ENCODE data around the gene EIF1B. TPM values are rescaled to one million over a fixed set of nuclear protein-coding genes. Genes with fewer than 3 reads are reported as not detected.
A peak's percentile ranks its signal among the peaks of the same experiment; 100 is the strongest.

Gene EIF1B
- total RNA-seq (2021; ENCODE audit: unreplicated experiment) (25.0 TPM), Bru-seq, nascent RNA (percentile 85 among the genes with signal in this experiment), BruChase-seq, experiment 1, labeled RNA remaining after a 2-hour chase (percentile 94 among the genes with signal in this experiment), BruChase-seq, experiment 2, labeled RNA remaining after a 6-hour chase (percentile 97 among the genes with signal in this experiment)
- polyA plus RNA-seq (2012; ENCODE audit: insufficient read length): 14.3 TPM
- long read RNA-seq, transcript EIF1B-201 (4 exons, 1,010 nt): major isoform, 18 of 27 reads
- long read RNA-seq, partial matches to known transcripts: 8 of 27 reads
- long read RNA-seq, other reads (novel, unspliced or antisense): 0 of 27 reads

DNA sequence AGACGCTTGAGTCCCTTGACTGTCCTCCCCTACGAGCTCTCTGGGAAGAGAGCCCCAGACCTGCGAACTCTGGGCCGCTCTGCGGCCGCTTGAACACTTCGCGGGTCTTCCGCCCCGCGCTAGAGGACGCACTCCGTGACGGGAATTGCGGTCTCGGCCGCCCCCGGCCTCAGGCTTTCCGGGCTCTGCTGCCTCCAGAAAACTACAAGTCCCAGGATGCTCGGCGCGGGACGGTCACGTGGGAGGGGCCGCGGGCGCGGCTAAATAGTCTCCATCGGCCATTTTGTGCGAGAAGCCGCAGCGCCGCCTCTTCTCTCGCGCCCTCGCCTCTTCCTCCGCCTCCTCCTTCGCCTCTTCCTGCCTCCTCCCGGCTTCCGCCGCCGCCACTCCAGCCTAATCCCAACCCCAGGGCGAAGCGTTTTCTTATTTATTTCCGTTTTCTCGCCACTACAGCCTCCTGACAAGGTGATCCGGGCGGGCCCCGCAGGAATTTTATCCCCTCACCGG, at the start of gene EIF1B:
TSS of gene EIF1B (plus strand) at position 290 of the 507 bp plus-strand sequence. CDS start 235 bp downstream, outside the sequence.
- intact Hi-C loops (cut with micrococcal nuclease; ENCODE audit: unreplicated experiment): no loop called here
- ChIA-PET POLR2A (no interaction called here), CTCF (interaction anchor here (0.7 to 1.0 kb wide), 2 partner anchors 117 to 118 kb away, joined by 3 to 4 read pairs; no protein-coding TSS in a partner anchor)
- Histone ChIP-seq H3K36me3 (ENCODE audit: control insufficient read depth, insufficient read depth, low read length) (peaks cover 23% of the 10 kb centered on the region), H3K9me3 (ENCODE audit: control insufficient read depth, insufficient read depth, low read depth, low read length) (no peaks in the 10 kb centered on the region), H3K27me3 (ENCODE audit: control insufficient read depth, insufficient read depth, low read length) (no peaks in the 10 kb centered on the region), H3K4me3 (ENCODE audit: low read depth in 2 of 2, low read length in 2 of 2) (peak within 1 kb of the TSS; percentile 82 to 88), H3K4me1 (ENCODE audit: control insufficient read depth, insufficient read depth, low read length) (no peaks in the 10 kb centered on the region; the same call in 1 of the 2 replicates), H3K27ac (ENCODE audit: low read length) (peak within 1 kb of the TSS; percentile 87)
- BruUV-seq (replicated peaks): no TSS peak
- TF ChIP-seq, protein P1, sequence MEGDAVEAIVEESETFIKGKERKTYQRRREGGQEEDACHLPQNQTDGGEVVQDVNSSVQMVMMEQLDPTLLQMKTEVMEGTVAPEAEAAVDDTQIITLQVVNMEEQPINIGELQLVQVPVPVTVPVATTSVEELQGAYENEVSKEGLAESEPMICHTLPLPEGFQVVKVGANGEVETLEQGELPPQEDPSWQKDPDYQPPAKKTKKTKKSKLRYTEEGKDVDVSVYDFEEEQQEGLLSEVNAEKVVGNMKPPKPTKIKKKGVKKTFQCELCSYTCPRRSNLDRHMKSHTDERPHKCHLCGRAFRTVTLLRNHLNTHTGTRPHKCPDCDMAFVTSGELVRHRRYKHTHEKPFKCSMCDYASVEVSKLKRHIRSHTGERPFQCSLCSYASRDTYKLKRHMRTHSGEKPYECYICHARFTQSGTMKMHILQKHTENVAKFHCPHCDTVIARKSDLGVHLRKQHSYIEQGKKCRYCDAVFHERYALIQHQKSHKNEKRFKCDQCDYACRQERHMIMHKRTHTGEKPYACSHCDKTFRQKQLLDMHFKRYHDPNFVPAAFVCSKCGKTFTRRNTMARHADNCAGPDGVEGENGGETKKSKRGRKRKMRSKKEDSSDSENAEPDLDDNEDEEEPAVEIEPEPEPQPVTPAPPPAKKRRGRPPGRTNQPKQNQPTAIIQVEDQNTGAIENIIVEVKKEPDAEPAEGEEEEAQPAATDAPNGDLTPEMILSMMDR (IDR thresholded peaks at IDR 0.05): peak; percentile 91
- TF ChIP-seq SIN3A (IDR thresholded peaks at IDR 0.05; ENCODE audit: borderline replicate concordance, insufficient read depth, low read depth, low read length) (peak; percentile 54; the same call in 1 of the 2 replicates), POLR2AphosphoS5 (IDR thresholded peaks at IDR 0.05; ENCODE audit: low read depth, low read length) (peak; percentile 86)
- TF ChIP-seq, protein P2, sequence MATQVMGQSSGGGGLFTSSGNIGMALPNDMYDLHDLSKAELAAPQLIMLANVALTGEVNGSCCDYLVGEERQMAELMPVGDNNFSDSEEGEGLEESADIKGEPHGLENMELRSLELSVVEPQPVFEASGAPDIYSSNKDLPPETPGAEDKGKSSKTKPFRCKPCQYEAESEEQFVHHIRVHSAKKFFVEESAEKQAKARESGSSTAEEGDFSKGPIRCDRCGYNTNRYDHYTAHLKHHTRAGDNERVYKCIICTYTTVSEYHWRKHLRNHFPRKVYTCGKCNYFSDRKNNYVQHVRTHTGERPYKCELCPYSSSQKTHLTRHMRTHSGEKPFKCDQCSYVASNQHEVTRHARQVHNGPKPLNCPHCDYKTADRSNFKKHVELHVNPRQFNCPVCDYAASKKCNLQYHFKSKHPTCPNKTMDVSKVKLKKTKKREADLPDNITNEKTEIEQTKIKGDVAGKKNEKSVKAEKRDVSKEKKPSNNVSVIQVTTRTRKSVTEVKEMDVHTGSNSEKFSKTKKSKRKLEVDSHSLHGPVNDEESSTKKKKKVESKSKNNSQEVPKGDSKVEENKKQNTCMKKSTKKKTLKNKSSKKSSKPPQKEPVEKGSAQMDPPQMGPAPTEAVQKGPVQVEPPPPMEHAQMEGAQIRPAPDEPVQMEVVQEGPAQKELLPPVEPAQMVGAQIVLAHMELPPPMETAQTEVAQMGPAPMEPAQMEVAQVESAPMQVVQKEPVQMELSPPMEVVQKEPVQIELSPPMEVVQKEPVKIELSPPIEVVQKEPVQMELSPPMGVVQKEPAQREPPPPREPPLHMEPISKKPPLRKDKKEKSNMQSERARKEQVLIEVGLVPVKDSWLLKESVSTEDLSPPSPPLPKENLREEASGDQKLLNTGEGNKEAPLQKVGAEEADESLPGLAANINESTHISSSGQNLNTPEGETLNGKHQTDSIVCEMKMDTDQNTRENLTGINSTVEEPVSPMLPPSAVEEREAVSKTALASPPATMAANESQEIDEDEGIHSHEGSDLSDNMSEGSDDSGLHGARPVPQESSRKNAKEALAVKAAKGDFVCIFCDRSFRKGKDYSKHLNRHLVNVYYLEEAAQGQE (IDR thresholded peaks at IDR 0.05; ENCODE audit: insufficient read depth in 1 of 2, low read depth in 2 of 2, low read length in 1 of 2): no peak
- in situ Hi-C loops (cut with HindIII; ENCODE audit: low pct_unique_long_range_greater_than_20kb, low sequenced_read_pairs): no loop called here
- ATAC-seq: peak; percentile 98
- DNase-seq (ENCODE audit: low read depth, low spot score): peak; percentile 76

DNA sequence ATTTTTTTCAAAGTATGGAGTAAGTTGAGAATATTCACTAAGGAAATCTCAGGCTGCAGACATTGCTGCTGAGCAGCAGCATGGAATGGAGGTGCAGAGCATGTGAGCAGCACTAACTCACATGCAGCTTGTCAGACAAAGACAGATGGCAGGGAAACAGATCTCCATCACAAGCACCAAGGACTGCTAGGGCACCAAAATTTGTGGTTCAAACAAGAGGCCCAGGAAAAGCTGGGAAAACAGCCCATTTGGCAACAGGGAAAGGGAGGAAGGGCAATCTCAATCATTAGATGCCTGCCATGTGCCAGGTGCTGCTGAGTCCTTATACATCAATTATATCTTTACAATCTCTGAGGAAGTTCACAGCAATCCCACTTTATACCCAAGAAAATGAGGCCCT, 47.2 kb upstream of the EIF1B start:
- Histone ChIP-seq H3K4me1 (ENCODE audit: control insufficient read depth, insufficient read depth, low read length) (no peaks in the 10 kb centered on the region), H3K9me3 (ENCODE audit: control insufficient read depth, insufficient read depth, low read depth, low read length) (no peaks in the 10 kb centered on the region), H3K27ac (ENCODE audit: low read length) (no peak overlapping the region), H3K36me3 (ENCODE audit: control insufficient read depth, insufficient read depth, low read length) (no peaks in the 10 kb centered on the region), H3K27me3 (ENCODE audit: control insufficient read depth, insufficient read depth, low read length) (no peaks in the 10 kb centered on the region), H3K4me3 (ENCODE audit: low read depth in 2 of 2, low read length in 2 of 2) (no peak overlapping the region)
- no peak for DNase-seq (ENCODE audit: low read depth, low spot score)
- BruUV-seq (replicated peaks): no TSS peak
- in situ Hi-C loops (cut with HindIII; ENCODE audit: low pct_unique_long_range_greater_than_20kb, low sequenced_read_pairs) (no loop called here), intact Hi-C loops (cut with micrococcal nuclease; ENCODE audit: unreplicated experiment) (no loop called here)
- TF ChIP-seq SIN3A (IDR thresholded peaks at IDR 0.05; ENCODE audit: borderline replicate concordance, insufficient read depth, low read depth, low read length) (no peak), TCF7L2 (IDR thresholded peaks at IDR 0.05; ENCODE audit: low read depth, low read length) (no peak), POLR2AphosphoS5 (IDR thresholded peaks at IDR 0.05; ENCODE audit: low read depth, low read length) (no peak)
- TF ChIP-seq, protein P2 (IDR thresholded peaks at IDR 0.05; ENCODE audit: insufficient read depth in 1 of 2, low read depth in 2 of 2, low read length in 1 of 2): no peak
- TF ChIP-seq, protein P1 (IDR thresholded peaks at IDR 0.05): no peak
- ChIA-PET CTCF (no interaction called here), POLR2A (no interaction called here)
- no peak for ATAC-seq
